Measurements from ENCODE around the gene PPM1B.

GRCh38 chr2:44142306-44142705, 26.4 kb upstream of the PPM1B start:
- TF ChIP-seq CTCF (IDR thresholded peaks at IDR 0.05) (no peak), POLR2A (IDR thresholded peaks at IDR 0.05) (no peak)
